Coronary artery (tissue), 2 donors: ENCODE data around the gene MTNR1B.
A peak's percentile ranks its signal among the peaks of the same experiment; 100 is the strongest.

Experiments used
- DNase-seq: peaks from one replicate; pipeline ENCODE4 v3.0.0-alpha.2; 2017; ENCODE audit warnings: low spot score
- H3K27ac ChIP-seq, 2 donors: fragments of 200-600 bp; sonication (generic); one replicate each; pipeline ENCODE4 v1.5.1; 2016 to 2019
- H3K4me3 ChIP-seq: fragments of 200-600 bp; sonication (generic); 2 replicates; pipeline ENCODE4 v1.5.1; 2016; ENCODE audit warnings: mild to moderate bottlenecking, moderate library complexity
- TF ChIP-seq, protein P1 (sequence below): fragments of 200-600 bp; sonication (generic); IDR thresholded peaks from one replicate; pipeline ENCODE4 v1.5.1; 2019; ENCODE audit warnings: antibody characterized with exemption

MTNR1B gene

DNA sequence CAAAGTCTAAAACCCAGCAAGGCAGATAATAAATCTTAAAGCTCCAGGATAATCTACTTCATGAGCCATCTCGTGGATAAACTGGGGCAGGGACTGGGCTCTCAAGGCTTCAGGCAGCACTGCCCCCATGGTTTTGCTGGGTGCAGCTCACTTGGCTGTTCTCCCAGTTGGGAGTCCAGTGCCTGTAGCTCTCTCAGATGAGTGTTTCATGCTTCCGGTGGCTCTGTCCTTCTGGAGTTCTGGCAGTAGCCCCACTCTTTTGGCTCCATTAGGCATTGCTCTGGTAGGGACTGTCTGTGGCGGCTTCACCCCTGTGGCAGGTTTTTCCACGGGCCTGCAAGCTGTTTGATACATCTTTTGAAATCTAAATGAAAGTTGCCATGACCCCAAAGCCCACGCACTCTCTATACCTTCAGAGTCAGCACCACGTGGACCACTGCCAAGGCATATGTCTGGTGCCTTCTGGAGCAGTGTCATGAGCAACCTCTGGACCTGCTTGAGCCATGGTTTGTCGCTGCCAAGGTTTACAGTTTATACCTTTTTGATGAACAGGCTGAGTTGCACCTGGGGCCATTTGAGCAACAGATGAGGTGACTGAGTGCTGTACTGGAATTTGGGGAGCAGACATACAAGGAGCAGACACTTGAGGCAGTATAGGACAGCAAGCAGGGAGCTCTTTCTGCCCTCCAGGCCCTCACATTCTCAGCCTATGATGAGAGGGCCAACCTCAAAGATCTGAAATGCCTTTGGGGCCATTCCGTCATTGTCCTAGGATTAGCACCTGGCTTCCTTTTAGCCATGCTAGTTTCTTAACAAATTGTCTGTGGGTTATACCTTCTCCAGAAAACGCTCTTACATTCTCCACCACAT, 48.6 kb downstream of the MTNR1B start:
- H3K27ac ChIP-seq, result no peak overlapping the region
- TF ChIP-seq, protein P1, sequence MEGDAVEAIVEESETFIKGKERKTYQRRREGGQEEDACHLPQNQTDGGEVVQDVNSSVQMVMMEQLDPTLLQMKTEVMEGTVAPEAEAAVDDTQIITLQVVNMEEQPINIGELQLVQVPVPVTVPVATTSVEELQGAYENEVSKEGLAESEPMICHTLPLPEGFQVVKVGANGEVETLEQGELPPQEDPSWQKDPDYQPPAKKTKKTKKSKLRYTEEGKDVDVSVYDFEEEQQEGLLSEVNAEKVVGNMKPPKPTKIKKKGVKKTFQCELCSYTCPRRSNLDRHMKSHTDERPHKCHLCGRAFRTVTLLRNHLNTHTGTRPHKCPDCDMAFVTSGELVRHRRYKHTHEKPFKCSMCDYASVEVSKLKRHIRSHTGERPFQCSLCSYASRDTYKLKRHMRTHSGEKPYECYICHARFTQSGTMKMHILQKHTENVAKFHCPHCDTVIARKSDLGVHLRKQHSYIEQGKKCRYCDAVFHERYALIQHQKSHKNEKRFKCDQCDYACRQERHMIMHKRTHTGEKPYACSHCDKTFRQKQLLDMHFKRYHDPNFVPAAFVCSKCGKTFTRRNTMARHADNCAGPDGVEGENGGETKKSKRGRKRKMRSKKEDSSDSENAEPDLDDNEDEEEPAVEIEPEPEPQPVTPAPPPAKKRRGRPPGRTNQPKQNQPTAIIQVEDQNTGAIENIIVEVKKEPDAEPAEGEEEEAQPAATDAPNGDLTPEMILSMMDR, result no peak
- no peak overlapping the region for H3K4me3 ChIP-seq
- DNase-seq, result no peak

GRCh38 chr11:93020248-93021046, 51.0 kb downstream of the MTNR1B start:
- no peak for DNase-seq
- Histone ChIP-seq H3K27ac (peak overlapping the region in 1 of 2 donors; percentile 31), H3K4me3 (peak overlapping the region; percentile 19)
- TF ChIP-seq, protein P1, result no peak

GRCh38 chr11:93024369-93024768, 54.9 kb downstream of the MTNR1B start:
- DNase-seq, result no peak
- no peak overlapping the region for H3K27ac ChIP-seq
- TF ChIP-seq, protein P1, result no peak
- no peak overlapping the region for H3K4me3 ChIP-seq

GRCh38 chr11:93025558-93026255, 56.3 kb downstream of the MTNR1B start:
- TF ChIP-seq, protein P1, result no peak
- Histone ChIP-seq H3K27ac (no peak overlapping the region), H3K4me3 (no peak overlapping the region)
- no peak for DNase-seq

GRCh38 chr11:93028960-93029522, 59.6 kb downstream of the MTNR1B start:
- Histone ChIP-seq H3K4me3 (no peak overlapping the region), H3K27ac (no peak overlapping the region)
- TF ChIP-seq, protein P1, result no peak
- no peak for DNase-seq

DNA sequence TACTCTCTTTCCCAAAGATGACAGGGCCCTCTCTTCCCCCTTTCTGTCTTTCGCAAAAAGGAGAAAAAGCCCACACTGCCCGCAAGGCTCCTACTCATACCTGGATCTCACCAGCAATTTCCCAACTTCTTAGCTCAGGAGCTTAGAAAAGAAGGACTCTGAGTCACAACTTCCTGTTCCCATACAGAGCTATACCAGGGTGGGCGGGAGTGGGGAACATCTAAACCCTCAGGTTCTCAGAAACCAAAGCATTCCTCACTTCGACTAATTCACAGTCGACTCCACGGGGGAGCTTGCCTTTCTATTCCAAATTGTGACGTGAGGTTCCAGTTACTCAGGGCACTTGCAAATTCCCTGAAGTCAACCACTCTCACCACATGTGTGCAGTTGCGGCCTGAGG, 61.9 kb downstream of the MTNR1B start:
- TF ChIP-seq, protein P1, result no peak
- no peak overlapping the region for H3K4me3 ChIP-seq
- H3K27ac ChIP-seq, result no peak overlapping the region
- DNase-seq, result no peak
